ENCODE measurements around the gene EGR2. TPM values are rescaled to one million over a fixed set of nuclear protein-coding genes. Genes with fewer than 3 reads are reported as not detected.

Gene EGR2
- total RNA-seq, 1 donor from 2014 or later, result 9.4 TPM

DNA sequence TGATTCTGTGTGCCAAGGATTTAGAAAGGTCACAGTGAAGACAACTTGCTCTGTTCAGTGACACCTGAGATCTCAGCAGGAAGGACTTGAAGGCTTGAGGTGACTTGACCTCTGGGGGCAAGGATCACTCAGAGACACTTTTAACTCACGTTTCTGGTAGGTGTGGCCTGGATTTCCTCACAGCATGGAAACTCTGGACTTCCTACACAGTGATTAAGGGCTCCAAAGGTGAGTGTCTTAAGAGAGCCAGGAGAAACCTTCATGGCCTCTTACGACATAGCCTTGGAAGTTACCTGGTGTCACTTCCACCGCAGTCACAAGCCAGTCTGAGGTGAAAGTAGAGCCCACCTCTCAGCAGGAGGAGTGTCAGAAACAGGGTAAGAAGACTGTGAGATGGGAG, 49.8 kb downstream of the EGR2 start:
- no peaks in the 10 kb centered on the region for H3K36me3 Mint-ChIP-seq (ENCODE audit: low read depth)
- no peak for DNase-seq
- no peak overlapping the region for H3K27ac Mint-ChIP-seq
- CTCF ChIA-PET, result no interaction called here
- intact Hi-C loops (cut with micrococcal nuclease), result no loop called here
- no peaks in the 10 kb centered on the region for H3K9me3 Mint-ChIP-seq
- H3K4me3 Mint-ChIP-seq, result no peak overlapping the region
- H3K27me3 Mint-ChIP-seq, result no peaks in the 10 kb centered on the region
- no peak for ATAC-seq (ENCODE audit: low read depth)
- TF ChIP-seq CTCF (IDR thresholded peaks at IDR 0.05), result no peak
- POLR2A ChIA-PET, result no interaction called here
- peaks cover 3% of the 10 kb centered on the region for H3K4me1 Mint-ChIP-seq

GRCh38 chr10:62765726-62766125, 50.4 kb downstream of the EGR2 start:
- Mint-ChIP-seq H3K36me3 (ENCODE audit: low read depth) (no peaks in the 10 kb centered on the region), H3K4me3 (no peak overlapping the region), H3K27ac (no peak overlapping the region), H3K9me3 (no peaks in the 10 kb centered on the region), H3K27me3 (no peaks in the 10 kb centered on the region), H3K4me1 (peaks cover 7% of the 10 kb centered on the region)
- ATAC-seq (ENCODE audit: low read depth) (no peak), DNase-seq (no peak)
- POLR2A ChIA-PET, result no interaction called here
- CTCF ChIA-PET, result no interaction called here
- no peak for TF ChIP-seq CTCF (IDR thresholded peaks at IDR 0.05)
- intact Hi-C loops (cut with micrococcal nuclease), result no loop called here

DNA sequence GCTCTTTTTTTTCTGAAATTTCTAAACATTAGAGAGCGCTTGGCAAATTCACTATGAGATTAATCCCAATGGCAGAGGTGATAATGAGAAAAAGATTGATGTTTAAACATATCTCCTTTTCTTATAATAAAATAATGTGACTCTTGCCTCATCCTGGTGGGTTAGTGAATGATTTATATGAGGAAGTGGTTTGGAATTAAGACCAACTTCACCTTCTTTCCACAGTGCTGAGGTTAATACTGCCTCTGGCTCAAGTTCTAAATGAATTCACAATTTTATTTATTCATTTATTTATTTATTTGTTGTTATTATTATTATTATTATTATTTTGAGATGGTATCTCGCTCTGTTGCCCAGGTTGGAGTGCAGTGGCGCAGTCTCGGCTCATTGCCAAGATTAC, 52.2 kb downstream of the EGR2 start:
- no peak for DNase-seq
- ChIA-PET CTCF (no interaction called here), POLR2A (no interaction called here)
- H3K27me3 Mint-ChIP-seq, result no peaks in the 10 kb centered on the region
- no peaks in the 10 kb centered on the region for H3K9me3 Mint-ChIP-seq
- no peaks in the 10 kb centered on the region for H3K36me3 Mint-ChIP-seq (ENCODE audit: low read depth)
- no peak overlapping the region for H3K27ac Mint-ChIP-seq
- no peak for TF ChIP-seq CTCF (IDR thresholded peaks at IDR 0.05)
- intact Hi-C loops (cut with micrococcal nuclease), result no loop called here
- ATAC-seq (ENCODE audit: low read depth), result no peak
- no peak overlapping the region for H3K4me3 Mint-ChIP-seq
- H3K4me1 Mint-ChIP-seq, result peaks cover 9% of the 10 kb centered on the region

DNA sequence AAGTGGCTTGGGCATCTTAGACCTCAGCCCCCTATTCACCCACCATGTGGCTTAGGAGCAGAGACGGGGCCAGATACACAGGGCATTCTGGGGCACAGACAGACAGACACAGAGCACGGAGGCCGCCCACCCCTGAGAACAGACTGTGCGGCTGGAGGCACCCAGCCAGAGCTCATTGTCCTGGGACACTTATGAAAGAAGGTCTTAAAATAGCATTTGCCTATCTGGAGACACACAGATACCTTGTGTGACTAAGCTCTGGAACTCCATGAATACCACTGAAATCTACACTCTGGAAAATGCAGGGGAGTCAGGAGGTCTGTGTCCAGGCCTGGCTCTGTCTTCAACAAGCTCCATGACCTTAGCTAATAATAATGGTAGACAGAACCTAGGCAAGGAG, 53.0 kb downstream of the EGR2 start:
- TF ChIP-seq CTCF (IDR thresholded peaks at IDR 0.05), result no peak
- H3K4me3 Mint-ChIP-seq, result no peak overlapping the region
- intact Hi-C loops (cut with micrococcal nuclease), result no loop called here
- no peaks in the 10 kb centered on the region for H3K36me3 Mint-ChIP-seq (ENCODE audit: low read depth)
- H3K27me3 Mint-ChIP-seq, result peaks cover 3% of the 10 kb centered on the region
- peaks cover 9% of the 10 kb centered on the region for H3K4me1 Mint-ChIP-seq
- H3K9me3 Mint-ChIP-seq, result no peaks in the 10 kb centered on the region
- CTCF ChIA-PET, result no interaction called here
- no peak for DNase-seq
- H3K27ac Mint-ChIP-seq, result no peak overlapping the region
- POLR2A ChIA-PET, result no interaction called here
- ATAC-seq (ENCODE audit: low read depth), result no peak

Other genes starting within 250 kb of the EGR2 start
- gene ADO, start 11.6 kb downstream of the EGR2 start, total RNA-seq, result 21.6 and 21.7 TPM in 2 replicates